NCI-H524 (cell line): ENCODE results near the gene PADI1.
"Not testable (repeated sequence)": the region's sequence is repeated elsewhere in the genome, so short reads cannot be mapped to it uniquely, and the experiment has no call there.

Source experiments
- DNase-seq, 2 experiments: peaks; one replicate each; lab custom pipeline; 2025; lab: John Stamatoyannopoulos, UW

PADI1 gene

DNA sequence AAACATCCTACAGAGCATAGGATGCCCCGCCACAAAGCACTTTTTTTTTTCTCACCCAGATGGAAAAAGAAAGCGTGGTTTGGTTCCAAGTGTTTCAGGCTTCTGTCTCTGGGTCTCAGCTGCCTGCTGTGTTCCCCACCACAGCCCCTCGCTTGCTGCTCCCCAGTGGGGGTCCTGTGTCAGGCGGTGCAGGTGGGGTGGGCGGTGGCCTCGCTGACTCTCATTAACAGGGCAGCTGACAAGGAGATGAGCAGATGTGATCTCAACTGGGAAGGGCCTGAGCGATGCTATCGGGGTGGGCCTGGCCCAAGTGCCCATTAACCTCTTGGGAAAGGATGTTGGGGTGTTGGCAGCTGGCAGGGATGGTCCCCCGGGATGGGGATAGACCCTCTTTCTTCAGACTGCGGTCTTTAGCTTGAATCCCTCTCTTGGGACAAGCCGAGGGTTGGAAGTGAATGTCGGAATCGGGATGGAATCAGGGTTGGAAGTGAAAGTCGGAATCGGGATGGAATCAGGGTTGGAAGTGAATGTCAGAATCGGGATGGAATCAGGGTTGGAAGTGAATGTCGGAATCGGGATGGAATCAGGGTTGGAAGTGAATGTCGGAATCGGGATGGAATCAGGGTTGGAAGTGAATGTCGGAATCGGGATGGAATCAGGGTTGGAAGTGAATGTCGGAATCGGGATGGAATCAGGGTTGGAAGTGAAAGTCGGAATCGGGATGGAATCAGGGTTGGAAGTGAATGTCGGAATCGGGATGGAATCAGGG, 36.3 kb downstream of the PADI1 start:
- peak in 1 of 2 experiments; percentile 64 for DNase-seq

DNA sequence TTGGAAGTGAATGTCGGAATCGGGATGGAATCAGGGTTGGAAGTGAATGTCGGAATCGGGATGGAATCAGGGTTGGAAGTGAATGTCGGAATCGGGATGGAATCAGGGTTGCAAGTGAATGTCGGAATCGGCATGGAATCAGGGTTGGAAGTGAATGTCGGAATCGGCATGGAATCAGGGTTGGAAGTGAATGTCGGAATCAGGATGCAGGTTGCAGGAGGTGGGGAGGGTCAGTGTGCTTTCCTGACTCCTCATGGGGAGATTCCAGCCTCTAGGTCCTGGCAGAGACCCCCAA, 36.8 kb downstream of the PADI1 start:
- not testable (repeated sequence) for DNase-seq

DNA sequence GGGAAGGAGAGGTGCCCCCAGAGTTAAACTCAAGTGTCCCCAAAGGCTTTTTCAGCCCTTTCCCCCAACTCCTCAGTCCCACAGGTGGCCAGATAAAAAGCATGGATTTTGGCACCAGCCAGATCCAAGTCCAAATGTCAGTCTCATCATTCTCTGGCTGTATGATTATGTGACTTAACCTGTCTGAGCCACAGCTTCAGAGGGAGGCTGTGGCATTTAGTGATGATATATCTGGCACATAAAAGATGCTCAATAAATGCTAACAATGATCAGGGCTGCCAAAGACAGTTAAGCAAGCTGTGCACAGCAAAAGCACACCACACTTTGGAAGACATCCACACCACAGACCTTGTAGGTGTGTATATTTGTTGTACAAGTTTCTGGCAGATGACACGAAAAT, 38.3 kb downstream of the PADI1 start:
- no peak for DNase-seq

DNA sequence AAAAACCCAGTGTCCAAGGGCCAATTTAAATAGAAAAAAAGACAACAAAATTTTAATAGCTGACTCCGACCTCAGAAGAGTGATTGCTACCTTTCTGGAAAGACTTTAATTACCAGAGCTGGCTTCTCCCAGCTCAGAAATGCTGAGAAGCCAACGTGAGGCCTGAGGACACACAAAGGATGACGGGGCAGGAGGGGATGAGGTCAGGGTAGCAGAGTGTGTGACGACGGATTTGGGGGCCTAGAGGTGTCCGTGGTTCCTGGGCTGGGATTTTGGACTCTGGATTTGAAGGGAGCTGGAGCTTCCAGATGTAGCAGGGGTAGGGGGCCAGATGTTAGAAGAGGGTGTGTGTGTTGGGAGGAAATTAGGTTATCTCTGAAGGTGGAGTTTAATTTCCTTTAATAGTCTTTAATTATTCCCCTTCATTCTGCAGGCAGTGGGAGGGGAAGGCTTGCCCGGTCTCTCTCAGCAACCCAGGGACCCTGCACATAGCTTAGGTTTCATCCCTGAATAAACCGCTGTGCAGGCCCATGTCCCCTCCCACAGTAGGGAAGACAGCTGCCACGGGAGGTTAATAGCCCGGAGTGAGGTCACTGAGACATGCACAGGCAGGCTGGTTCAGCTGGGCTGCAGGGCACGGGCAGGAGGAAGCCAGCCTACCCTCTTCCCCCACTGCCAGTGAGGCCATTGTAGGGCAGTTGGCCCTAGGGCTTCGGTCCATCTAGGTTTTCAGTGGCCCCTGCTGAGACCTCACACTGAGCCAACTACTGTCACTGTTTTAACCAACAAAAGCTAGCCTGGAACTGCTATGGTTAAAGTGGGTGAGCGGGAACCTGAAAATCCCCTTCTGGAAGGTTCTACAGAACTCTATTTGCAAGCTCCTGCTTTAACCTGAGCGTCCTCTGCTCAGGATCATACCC, 40.2 kb downstream of the PADI1 start:
- peak; percentile 45 to 59 for DNase-seq

DNA sequence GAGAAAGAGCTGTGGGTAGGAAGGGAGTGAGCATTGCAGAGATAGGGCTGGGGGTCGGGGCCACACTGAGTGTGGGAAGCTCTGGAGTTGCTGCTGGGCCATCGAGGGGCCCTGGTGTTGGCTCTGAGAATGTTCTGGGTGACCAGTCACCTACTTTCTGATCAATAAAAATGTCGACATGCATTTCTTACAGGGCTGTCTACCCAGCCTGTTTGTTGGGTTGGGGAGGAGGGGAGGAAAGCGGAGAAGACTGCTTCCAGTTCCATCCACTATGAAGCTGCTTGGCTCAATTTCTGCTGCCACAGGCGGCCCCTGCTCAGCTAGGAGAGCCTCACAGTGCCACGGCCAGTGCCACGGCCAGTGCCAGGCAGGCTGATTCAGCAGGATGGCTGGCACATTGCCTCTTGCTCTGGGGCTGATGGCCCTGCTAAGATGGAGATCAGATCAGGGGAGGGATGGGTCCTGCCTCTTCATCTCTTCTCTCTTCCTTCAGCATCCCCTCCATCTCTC, 40.9 kb downstream of the PADI1 start:
- no peak for DNase-seq

DNA sequence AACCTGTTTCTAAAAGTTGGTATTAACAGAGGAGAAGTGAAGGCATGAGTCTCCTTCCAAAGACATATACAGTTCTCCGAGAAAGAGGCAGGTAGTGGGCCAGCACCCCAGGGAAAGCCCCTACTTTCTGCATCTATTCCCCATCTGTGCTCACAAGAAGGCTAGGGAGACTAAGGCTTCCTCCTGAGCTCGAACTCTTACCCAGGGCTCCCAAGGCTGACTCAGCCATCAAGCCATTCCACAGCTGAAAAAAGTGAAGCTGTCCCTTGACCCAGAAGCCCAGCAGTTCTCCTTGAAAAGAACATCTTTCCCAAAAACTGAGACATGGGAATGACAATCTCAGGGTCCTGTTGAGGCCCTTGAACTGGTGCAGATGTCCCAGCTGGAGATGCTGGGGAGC, 42.0 kb downstream of the PADI1 start:
- DNase-seq: no peak

DNA sequence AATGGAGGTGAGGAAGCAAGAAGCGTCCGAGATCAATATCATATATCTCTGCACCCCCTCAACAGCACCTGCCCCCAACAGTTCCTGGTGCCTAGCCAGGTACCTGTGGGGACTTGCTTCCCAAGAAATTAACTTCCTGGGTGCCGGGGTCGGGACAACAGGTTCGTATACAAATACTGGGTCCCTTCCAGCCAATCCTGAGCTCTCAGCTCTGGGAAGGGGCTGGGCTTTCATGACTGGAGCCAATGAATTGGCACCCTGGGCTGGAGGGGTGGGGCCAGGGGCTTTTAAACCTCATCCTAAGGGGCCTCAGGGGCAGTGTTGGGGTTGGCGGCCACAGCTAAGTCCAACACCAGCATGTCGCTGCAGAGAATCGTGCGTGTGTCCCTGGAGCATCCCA, 43.9 kb downstream of the PADI1 start, which contains the start of gene PADI3:
PADI3 (plus strand) TSS at position 318 of the 400 bp plus-strand sequence; CDS start at position 358, 40 bp downstream.
- no peak for DNase-seq

DNA sequence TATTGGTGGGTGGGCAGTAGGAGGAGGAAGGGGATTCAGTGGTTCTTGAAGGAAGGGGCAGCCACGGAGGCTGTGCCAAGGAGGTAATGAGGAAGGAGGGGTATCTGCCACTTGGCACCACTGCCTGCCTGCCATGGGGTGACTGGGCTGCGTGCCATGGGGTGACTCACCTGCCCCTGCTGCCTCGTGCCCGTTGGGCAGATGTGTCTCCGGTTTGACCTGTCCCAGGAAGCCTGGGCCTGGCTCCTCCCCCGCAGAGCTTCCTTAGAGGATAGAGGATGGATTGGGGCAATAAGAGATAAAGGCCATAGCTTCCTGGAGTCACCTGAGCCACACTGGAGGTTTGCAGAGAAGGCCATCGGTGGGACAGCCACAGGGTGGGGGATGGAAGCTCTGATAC, 45.7 kb downstream of the PADI1 start:
- DNase-seq: no peak

DNA sequence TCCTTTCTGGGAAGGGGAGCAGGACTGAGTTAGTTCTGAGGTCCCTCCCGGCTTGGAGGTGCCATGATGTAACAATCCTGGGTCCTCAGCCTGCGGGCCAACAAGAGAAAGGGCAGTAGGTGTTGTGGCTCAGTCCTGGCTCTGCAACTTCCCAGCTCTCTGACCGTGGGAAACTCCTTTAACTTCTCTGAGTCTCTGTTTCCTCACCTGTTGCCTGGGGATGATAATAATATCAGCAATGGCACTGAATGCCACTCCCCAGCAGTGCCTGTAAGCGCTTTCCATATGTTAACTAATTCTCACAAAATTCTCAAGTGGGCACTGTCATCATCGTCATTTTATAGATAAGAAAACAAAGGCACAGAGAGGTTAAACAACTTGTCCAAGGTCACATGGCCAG, 46.3 kb downstream of the PADI1 start:
- DNase-seq: no peak

DNA sequence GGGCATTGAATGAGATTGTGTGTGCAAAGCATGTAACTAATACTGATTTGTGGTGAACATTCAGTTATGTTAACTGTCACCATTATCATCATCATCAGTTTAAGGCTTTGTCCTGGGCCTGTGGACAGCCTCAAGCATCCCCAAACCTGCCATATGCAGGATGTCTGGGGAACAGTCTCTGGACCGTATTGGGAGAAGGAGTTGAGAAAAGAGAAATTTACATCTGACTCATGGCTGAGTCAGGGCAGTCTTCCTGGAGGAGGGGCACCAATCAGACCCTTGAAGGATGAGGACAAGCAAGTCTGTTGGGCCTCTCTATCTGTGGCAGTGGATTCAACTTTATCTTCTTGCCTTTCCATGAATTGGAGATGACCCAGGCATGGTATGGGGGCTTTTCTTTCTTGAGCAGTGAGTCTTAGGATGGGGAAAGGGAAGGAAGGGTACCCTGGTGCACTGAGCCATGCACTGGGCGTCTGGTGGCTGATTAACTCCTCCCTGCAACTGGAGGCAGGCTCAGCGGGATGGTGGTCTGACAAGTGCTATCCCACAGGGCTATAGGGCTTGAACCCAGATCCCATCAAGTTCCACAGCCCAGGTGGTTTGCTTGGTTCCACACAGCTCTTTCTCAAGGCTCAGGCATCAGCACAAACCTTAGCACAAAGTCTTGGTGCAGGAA, 46.9 kb downstream of the PADI1 start:
- DNase-seq: no peak

DNA sequence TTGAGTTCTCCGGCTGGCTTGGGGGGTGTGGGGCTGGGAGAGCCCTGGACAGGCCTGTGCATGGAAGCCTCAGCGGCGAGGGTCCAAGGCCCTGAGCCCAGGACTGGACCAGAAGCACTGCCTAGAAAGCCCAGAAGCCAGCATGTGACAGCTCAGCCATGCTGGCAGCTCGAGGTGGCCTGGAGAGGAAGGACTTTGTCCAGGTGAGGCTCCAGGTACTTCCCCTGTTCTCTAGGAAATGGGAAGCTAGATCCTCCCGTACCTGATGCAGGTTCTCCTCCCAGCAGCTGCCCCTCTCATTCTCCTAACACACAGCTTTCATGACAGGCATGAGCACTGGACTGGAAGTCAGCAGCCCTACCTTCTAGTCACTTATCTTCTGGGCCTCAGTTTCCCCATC, 50.4 kb downstream of the PADI1 start:
- no peak for DNase-seq

DNA sequence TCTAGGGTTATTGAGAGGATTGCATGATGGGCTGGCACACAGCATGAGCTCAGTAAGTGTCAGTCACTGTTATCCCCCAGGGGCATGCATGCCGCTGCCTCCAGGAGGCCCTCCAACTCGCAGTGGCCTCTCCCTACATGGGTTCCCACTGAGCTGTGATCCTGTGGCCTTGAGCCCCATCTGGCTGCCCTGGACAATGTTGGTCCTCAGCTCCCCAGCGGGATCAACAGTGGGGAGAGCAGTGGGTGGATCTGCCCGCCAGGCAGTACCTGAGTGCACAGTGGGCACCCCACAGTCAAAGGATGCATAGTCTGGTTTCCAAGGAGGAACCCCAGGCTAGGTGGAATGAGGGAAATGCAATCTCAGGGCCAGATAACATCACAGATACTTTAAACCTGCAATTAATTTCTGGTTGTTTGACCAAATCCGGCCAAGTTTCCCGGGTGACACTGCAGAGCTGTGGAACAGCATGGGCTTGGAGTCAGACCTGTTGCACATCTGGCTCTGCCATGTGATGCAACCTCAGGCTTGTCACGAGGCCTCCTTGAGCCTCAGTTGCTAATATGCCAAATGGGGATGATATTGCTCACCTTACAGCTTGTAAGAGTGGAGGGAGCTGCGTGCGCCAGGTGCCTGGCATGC, 53.3 kb downstream of the PADI1 start:
- no peak for DNase-seq

DNA sequence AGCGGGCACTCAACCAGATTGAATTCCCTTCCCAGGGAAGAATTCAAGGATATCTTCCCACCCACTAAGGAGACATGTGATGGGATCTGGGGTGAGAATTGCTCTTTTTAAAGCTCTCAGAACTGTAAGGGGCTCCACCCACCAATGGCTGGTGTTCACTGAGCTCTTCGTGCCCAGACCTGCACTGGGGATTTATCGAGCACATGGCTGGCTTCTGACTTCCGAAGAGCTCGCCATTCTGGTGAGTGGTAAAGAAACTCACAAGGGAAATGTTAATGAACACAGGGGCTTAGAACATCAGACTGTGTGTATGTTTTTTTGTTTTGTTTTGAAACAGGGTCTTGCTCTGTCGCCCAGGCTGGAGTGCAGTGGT, 53.8 kb downstream of the PADI1 start:
- no peak for DNase-seq

DNA sequence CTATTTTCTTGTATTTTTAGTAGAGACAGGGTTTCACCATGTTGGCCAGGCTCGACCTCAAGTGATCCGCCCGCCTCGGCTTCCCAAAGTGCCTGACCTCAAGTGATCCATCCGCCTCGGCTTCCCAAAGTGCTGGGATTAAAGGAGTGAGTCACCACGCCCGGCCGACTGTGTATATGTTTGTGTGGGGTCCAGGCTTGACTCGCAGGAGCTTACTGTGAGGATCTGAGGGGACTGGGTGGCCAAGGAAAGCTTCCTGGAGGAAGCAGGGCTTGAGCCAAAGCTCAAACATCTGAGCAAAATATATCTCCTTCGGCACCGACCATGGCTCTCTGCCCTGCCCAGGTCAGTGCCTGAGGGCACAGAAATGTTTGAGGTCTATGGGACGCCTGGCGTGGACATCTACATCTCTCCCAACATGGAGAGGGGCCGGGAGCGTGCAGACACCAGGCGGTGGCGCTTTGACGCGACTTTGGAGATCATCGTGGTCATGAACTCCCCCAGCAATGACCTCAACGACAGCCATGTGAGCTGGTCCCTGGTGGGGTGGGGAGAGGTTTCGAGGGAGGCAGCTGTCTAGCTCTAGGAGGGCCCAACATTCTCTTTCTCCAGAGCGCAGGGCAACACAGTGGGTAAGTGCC, 54.4 kb downstream of the PADI1 start:
- DNase-seq: no peak

DNA sequence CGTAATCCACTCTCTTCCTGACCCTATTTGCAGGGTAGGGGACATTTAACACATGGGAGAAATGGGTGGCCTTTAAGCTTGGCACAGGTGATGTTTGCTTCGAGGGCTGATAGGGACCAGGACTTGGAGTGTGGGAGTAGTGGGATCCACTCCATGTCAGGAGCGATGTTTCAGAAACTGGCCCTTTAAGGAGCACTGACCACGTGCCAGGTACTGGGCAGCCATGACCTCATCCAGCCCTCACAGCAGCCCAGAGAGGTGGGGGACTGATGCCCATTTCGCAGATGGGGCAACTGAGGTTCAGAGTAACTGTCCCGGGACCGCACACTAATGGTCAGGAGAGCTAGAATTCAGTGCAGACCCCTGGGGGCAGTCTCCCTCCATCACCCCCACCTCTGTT, 55.3 kb downstream of the PADI1 start:
- no peak for DNase-seq

DNA sequence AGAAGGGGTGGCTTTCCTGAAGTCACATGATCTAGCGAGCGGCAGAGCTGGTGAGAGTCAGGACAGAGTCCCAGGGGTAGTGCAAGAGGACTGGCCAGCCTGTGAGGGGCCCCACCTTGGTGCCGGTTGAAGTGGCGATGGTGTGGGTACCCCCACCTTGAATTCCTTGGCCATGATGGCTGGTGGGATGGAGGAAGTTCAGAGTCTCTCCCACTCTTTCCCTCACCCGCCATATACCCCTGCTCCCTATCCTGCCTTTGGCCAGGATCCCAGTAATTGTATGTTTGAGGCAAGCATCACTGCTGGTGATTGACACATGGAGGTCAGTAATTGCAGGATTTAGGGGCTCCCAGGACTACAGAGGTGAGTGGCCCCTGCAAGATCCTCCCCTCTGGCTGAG, 55.8 kb downstream of the PADI1 start:
- no peak for DNase-seq

DNA sequence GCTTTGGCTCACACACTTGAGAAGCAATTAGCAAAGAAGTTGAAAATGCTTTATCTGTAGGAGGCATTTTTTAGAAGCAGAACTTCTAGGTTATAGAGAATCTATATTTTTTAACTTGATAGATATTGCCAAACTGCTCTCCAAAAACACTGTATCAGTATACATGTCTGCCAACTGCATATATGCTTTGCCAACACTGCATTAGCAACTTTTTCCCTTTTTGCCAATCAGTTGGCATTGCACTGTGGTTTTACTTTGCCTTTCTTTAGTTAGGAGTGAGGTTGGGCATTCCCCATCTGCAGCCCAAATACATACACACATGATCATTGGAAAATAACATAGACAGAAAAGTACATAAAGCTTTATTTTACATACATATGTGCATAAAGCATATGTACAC, 59.0 kb downstream of the PADI1 start:
- DNase-seq: no peak

DNA sequence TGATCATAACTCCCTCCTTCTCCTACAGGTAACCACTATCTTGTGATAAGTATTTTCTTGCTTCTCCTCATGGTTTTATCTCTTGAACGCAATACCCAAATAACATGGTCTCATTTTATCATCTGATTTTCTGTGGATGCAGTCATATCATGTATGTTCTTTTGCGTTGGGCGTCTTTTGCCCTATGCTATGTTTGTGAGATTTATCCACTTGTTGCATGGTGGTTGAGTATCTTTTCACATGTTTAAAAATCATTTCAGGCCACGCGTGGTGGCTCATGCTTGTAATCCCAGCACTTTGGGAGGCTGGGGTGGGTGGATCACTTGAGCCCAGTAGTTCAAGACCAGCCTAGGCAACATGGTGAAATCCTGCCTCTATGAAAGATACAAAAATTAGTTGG, 59.5 kb downstream of the PADI1 start:
- no peak for DNase-seq

DNA sequence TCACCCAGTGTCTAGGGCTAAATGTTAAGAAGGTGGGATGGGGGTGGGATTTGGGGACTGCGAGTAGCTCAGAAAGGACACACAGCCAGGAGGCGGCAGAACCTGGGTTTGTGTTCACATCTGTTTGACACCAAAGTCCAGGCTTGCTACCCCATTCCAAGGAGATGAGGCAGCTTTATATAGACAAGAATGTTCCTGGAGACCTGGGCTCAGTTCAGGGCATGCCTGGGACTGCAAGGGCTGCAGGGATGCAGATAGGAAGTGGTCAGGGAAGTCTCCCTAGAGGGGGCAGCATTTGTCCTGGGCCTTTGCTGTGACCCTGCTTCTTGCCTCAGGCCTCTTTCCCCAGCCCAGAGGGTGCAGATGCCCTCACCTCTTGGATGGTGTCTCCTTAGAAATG, 60.2 kb downstream of the PADI1 start:
- no peak for DNase-seq

DNA sequence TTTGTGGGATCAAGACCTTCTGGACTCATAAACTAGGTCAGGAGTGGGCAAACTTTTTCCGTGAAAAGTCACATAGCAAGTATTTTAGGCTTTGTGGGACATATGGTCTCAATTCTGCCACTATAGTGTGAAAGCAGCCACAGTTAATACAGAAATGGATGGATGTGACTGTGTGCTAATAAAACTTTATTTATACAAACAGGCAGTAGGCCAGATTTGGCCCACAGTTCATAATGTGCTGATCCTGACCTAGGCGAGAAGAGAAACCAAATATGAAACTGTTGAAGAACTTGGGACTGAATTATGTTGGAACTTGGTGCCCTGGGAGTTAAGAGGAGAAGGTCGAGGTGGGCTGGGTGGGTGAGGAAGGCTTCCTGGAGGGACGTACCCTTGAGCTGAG, 61.0 kb downstream of the PADI1 start:
- DNase-seq: no peak

DNA sequence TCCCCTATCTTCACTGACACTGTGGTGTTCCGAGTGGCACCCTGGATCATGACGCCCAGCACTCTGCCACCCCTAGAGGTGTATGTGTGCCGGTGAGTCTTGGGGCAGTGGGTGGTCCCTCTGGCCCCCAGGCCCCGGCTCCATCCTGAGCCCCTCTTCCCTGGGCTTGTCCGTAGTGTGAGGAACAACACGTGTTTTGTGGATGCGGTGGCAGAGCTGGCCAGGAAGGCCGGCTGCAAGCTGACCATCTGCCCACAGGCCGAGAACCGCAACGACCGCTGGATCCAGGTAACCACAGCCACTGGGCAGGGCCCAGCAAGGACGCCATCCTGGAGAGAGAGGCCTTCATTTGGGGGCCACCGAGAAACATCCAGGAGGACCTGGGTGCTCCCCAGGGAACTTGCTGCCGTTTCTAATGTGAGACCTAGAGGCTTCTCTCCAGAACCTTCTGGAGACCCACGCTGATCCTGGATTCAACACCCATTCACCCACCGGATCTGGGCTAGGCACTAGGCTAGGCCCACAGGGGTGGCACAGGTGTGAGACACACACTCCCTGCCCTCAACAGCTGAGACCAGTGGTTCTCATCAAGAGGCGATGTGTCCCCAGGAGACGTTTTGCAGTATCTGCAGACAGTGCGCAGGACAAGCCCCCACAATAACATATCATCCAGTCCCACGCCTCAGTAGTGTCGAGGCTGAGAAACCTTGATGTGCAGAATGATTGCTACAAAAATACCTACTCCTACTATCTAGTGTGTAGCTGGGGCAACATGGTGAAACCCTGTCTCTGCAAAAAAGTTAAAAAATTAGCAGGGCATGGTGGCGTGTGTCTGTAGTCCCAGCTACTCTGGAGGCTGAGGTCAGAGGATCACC, 66.2 kb downstream of the PADI1 start:
- no peak for DNase-seq
